Prostate gland (tissue), 2 donors: ENCODE results near the gene GALNT15. TPM values are rescaled to one million over a fixed set of nuclear protein-coding genes. Genes with fewer than 3 reads are reported as not detected.

Experiments
- DNase-seq: peaks from one replicate; pipeline ENCODE4 v3.0.0-alpha.2; 2019; ENCODE audit warnings: low spot score
- H3K27ac ChIP-seq, 2 donors: fragments of 200-600 bp; sonication (generic); 2 replicates each; pipeline ENCODE4 v1.5.1; 2017 to 2019
- H3K27me3 ChIP-seq: fragments of 200-600 bp; sonication (generic); replicated peaks from 2 replicates; pipeline ENCODE4 v1.5.1; 2019; ENCODE audit not compliant: insufficient read depth
- H3K36me3 ChIP-seq, 2 donors: fragments of 200-600 bp; sonication (generic); 1 replicate in 1 of 2; 2 replicates in 1 of 2; pipeline versions ENCODE4 v1.5.1 to v1.8.1; 2017 to 2019
- H3K4me1 ChIP-seq: fragments of 200-600 bp; sonication (generic); replicated peaks from 2 replicates; pipeline ENCODE4 v1.5.1; 2019
- H3K4me3 ChIP-seq, 2 donors: fragments of 200-600 bp; sonication (generic); 2 replicates each; pipeline ENCODE4 v1.5.1; 2017 to 2019
- H3K9me3 ChIP-seq: fragments of 200-600 bp; sonication (generic); 2 replicates; pipeline ENCODE4 v1.5.1; 2017
- POLR2A ChIP-seq: fragments of 450-650 bp; IDR thresholded peaks from one replicate; pipeline ENCODE4 v1.6.1; 2016; ENCODE audit warnings: antibody characterized with exemption, mild to moderate bottlenecking
- POLR2AphosphoS5 ChIP-seq: sonication (generic); formaldehyde crosslinking; IDR thresholded peaks from one replicate; pipeline ENCODE4 v1.6.1; 2017; ENCODE audit warnings: antibody characterized with exemption
- WGBS: methylation state at CpG from one replicate; pipeline ENCODE4 v1.1.5; 2018; 5-methylcytosine and 5-hydroxymethylcytosine counted together
- intact Hi-C: fragments of 100-400 bp; cut with DNase I; formaldehyde crosslinking; loops from one replicate; pipeline ENCODE4 v1.14.2; 2022
- total RNA-seq, 2 donors: library from RNA; depleted of rRNA; stranded (reverse); fragments of >200 nt; gene quantifications; one replicate each; pipeline ENCODE4 v1.1.0, GENCODE V29; 2016
- TF ChIP-seq, protein P1 (sequence below), 4 experiments: fragments of 200-600 bp in 2 of 4; fragments of 450-650 bp in 2 of 4; sonication (generic) in 2 of 4; IDR thresholded peaks; 1 replicate in 3 of 4; 2 replicates in 1 of 4; pipeline ENCODE4 v1.5.1; 2016 to 2019; ENCODE audit warnings: antibody characterized with exemption in 4 of 4, mild to moderate bottlenecking in 2 of 4, moderate library complexity in 2 of 4

GALNT15 gene
- total RNA-seq, 2 donors from 2014 or later = 6.0 to 7.6 TPM

DNA sequence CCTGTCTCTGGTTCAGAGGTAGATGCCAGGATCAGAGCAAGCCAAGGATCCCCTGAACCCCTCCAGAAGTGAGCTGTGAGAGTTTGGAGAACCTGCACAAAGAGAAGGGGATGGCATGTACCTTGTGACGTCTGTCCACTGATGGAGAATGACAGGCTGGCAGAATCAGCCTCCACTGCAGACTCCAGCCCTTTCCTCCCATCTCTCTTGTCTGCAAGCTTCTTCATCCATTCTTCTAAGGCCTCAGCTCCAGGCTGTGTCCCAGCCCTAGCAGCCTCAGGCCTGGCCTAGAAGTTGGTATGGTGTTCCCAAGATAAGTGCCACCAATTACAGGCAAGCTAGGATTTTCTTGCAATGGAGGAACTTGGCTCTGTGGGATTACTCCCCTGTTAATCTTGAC is 8.6 kb downstream of the GALNT15 start:
- H3K4me1 ChIP-seq = no peaks in the 10 kb centered on the region
- 100% methylated on average over 1 of the region's 1 CpG for WGBS
- no peak overlapping the region for H3K4me3 ChIP-seq
- TF ChIP-seq POLR2AphosphoS5 = no peak
- TF ChIP-seq, protein P1, sequence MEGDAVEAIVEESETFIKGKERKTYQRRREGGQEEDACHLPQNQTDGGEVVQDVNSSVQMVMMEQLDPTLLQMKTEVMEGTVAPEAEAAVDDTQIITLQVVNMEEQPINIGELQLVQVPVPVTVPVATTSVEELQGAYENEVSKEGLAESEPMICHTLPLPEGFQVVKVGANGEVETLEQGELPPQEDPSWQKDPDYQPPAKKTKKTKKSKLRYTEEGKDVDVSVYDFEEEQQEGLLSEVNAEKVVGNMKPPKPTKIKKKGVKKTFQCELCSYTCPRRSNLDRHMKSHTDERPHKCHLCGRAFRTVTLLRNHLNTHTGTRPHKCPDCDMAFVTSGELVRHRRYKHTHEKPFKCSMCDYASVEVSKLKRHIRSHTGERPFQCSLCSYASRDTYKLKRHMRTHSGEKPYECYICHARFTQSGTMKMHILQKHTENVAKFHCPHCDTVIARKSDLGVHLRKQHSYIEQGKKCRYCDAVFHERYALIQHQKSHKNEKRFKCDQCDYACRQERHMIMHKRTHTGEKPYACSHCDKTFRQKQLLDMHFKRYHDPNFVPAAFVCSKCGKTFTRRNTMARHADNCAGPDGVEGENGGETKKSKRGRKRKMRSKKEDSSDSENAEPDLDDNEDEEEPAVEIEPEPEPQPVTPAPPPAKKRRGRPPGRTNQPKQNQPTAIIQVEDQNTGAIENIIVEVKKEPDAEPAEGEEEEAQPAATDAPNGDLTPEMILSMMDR (IDR thresholded peaks at IDR 0.05) = no peak
- TF ChIP-seq POLR2A = no peak
- no peaks in the 10 kb centered on the region for H3K36me3 ChIP-seq
- intact Hi-C loops = no loop called here
- no peaks in the 10 kb centered on the region for H3K27me3 ChIP-seq
- no peak overlapping the region for H3K27ac ChIP-seq
- H3K9me3 ChIP-seq = no peaks in the 10 kb centered on the region
- no peak for DNase-seq

DNA sequence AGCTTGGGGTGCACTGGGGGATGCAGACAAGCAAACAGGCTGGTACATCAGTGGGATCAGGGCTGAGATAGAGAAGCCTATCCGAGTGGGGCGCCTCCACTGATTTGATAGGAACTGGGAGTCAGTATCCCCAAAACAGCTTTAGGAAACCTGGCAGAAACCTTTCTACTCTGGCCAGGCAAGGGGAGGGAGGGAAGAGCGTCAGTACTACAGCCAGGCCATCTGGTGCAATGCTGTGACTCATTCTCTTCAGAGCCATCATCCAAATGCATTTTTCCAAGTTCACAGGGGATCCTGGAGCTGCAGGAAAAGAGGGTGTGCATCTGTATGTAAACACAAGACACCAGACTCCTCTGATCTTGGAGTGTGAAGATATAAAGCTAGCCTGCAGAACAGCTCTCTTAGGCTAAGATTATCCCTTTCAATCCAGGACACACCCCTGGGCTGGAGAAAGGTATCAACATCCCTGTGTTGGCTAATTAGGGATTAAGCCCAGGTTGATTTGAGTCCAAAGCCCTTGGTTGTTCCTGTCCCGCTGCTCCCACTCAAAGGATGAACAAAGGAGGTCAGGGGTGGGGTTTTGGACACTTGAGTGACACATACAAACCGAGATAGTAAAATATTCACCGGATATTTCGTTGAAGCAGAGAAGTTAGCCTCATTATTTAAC is 9.3 kb downstream of the GALNT15 start:
- DNase-seq = no peak
- WGBS = 75% methylated on average over 7 of the region's 7 CpGs
- Histone ChIP-seq H3K27ac (no peak overlapping the region), H3K9me3 (no peaks in the 10 kb centered on the region), H3K27me3 (no peaks in the 10 kb centered on the region), H3K36me3 (no peaks in the 10 kb centered on the region), H3K4me3 (no peak overlapping the region), H3K4me1 (no peaks in the 10 kb centered on the region)
- TF ChIP-seq POLR2AphosphoS5 (no peak), POLR2A (no peak)
- TF ChIP-seq, protein P1 (IDR thresholded peaks at IDR 0.05) = no peak
- intact Hi-C loops = no loop called here

DNA sequence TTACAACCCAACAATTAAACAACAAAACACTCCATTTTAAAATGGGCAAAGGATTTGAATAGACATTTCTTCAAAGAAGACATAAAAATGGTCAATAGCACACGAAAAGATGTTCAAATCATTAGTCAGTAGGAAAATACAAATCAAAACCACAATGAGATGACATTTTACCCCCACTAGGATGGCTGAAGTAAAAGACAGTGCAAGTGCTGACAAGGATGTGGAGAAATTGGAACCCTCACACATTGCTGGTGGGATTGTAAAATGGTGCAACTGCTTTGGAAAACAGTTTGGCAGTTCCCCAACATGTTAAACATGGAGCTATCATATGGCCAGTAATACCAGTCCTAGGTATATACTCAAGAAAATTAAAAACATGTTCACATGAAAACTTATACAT is 11.6 kb downstream of the GALNT15 start:
- WGBS = 59% methylated on average over 1 of the region's 1 CpG
- no peak for DNase-seq
- Histone ChIP-seq H3K4me1 (no peaks in the 10 kb centered on the region), H3K27me3 (no peaks in the 10 kb centered on the region), H3K27ac (no peak overlapping the region), H3K4me3 (no peak overlapping the region), H3K9me3 (no peaks in the 10 kb centered on the region), H3K36me3 (no peaks in the 10 kb centered on the region)
- TF ChIP-seq POLR2AphosphoS5 (no peak), POLR2A (no peak)
- TF ChIP-seq, protein P1 (IDR thresholded peaks at IDR 0.05) = no peak
- intact Hi-C loops = no loop called here

DNA sequence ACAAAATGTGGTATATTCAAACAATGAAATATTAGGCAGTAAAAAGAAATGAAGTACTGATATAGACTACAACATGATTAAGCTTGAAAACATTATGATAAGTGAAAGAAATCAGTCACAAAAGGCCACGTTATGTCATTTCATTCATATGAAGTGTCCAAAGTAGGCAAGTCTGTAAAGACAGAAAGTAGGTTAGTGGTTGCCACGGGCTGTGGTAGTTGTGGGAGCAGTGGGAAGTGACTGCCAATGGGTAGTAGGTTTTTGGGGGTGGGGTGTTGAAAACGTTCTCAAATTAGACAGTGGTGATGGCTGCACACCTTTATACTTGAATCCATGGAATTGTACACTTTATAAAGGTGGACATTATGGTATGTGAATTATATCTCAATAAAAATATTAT is 12.1 kb downstream of the GALNT15 start:
- Histone ChIP-seq H3K27ac (no peak overlapping the region), H3K27me3 (no peaks in the 10 kb centered on the region), H3K4me3 (no peak overlapping the region), H3K4me1 (no peaks in the 10 kb centered on the region), H3K36me3 (no peaks in the 10 kb centered on the region), H3K9me3 (no peaks in the 10 kb centered on the region)
- intact Hi-C loops = no loop called here
- WGBS = 74% methylated on average over 3 of the region's 3 CpGs
- DNase-seq = no peak
- TF ChIP-seq, protein P1 (IDR thresholded peaks at IDR 0.05) = no peak

DNA sequence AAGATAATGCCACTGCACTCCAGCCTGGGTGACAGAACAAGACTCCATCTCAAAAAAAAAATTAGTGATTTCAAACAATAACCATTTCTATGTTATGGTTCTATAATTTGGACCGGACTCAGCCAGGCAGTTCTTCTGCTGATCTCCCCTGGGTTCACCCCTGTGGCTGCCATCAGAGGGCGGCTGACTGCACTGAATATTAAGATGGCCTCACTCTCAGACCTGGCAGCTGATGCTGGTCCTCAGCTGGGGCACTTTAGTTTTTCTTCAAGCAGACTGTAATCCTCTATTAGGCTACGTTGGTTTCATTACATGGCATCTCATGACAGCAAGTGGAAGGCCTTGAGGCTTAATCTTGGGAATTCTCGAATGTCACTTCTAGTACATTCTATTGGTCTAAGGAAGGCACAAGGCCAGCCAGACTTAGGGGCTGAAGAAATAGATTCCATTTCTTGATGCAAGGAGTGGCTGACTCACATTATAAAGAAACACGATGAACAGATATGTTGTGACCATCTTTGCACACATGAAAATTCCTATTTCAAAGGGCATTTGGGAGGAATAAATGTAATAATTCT is 12.8 kb downstream of the GALNT15 start:
- Histone ChIP-seq H3K36me3 (no peaks in the 10 kb centered on the region), H3K4me1 (no peaks in the 10 kb centered on the region), H3K27me3 (no peaks in the 10 kb centered on the region), H3K4me3 (no peak overlapping the region), H3K27ac (no peak overlapping the region), H3K9me3 (no peaks in the 10 kb centered on the region)
- WGBS = 89% methylated on average over 5 of the region's 5 CpGs
- intact Hi-C loops = no loop called here
- no peak for DNase-seq
- TF ChIP-seq POLR2AphosphoS5 (no peak), POLR2A (no peak)
- TF ChIP-seq, protein P1 (IDR thresholded peaks at IDR 0.05) = no peak
